Measurements from ENCODE around the gene NAA50. TPM values are rescaled to one million over a fixed set of nuclear protein-coding genes. Genes with fewer than 3 reads are reported as not detected.

NAA50 gene
- total and polyA plus RNA-seq, 8 donors: 15.1 to 159 (median 37.4) TPM

DNA sequence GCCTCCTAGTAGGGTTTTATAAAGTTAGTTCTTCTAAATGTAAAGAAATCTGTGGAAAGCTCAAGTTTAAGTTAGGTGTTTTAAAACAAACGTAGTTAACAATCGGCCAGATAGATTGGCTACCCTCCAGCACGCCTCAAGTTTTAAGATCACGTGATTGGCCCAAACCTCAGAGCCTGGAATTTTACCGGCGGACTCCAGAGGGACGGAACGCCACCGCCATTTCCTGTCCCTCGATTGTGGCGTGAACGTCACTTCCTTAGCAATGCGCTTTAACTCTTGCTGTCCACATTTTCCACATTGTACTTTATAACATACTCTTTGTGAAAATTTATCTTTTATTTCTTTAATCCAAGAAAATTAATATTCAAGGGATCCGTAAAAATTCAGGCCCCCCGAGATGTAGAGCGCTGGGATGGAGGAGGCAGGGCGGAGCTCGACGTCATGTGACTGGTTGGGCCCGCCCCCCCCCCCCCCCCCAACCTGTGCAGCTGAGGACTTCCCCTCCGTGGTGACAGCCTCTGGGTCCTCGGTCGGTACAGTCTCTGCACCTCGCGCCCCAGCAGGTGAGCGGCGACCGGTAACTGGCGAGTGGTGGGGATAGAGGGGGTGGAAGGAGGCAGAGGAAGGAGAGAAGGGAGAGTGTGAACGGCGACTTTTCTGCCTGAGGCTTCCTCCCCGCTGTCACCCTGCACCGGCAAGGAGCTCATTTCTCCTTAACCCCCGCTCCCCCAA lies 666 bp upstream of the NAA50 start, which contains the start of gene ATP6V1A:
ATP6V1A (plus strand) TSS at position 488 of the 735 bp plus-strand sequence. CDS start 31,719 bp downstream, outside the sequence.
- intact Hi-C loops (cut with DNase I; ENCODE audit: low total_unique reads): no loop called here
- H3K36me3 ChIP-seq: no peaks in the 10 kb centered on the region
- peak within 1 kb of the TSS; percentile 96 to 99 (median 99) for H3K27ac ChIP-seq
- TF ChIP-seq POLR2AphosphoS5 (IDR thresholded peaks at IDR 0.05): peak in 2 of 3 donors; percentile 1 to 87
- TF ChIP-seq, protein P1, sequence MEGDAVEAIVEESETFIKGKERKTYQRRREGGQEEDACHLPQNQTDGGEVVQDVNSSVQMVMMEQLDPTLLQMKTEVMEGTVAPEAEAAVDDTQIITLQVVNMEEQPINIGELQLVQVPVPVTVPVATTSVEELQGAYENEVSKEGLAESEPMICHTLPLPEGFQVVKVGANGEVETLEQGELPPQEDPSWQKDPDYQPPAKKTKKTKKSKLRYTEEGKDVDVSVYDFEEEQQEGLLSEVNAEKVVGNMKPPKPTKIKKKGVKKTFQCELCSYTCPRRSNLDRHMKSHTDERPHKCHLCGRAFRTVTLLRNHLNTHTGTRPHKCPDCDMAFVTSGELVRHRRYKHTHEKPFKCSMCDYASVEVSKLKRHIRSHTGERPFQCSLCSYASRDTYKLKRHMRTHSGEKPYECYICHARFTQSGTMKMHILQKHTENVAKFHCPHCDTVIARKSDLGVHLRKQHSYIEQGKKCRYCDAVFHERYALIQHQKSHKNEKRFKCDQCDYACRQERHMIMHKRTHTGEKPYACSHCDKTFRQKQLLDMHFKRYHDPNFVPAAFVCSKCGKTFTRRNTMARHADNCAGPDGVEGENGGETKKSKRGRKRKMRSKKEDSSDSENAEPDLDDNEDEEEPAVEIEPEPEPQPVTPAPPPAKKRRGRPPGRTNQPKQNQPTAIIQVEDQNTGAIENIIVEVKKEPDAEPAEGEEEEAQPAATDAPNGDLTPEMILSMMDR (IDR thresholded peaks at IDR 0.05): no peak
- H3K4me1 ChIP-seq: peaks cover 35 to 70% (median 50%) of the 10 kb centered on the region in 4 donors
- H3K9me3 ChIP-seq: no peaks in the 10 kb centered on the region
- DNase-seq: peak; percentile 93 to 98
- H3K27me3 ChIP-seq: no peaks in the 10 kb centered on the region
- WGBS, 5 donors: 0 to 1% (median 0%) methylated on average over 31 to 34 of the region's 34 CpGs
- H3K4me3 ChIP-seq: peak within 1 kb of the TSS; percentile 84 to 96 (median 93)

DNA sequence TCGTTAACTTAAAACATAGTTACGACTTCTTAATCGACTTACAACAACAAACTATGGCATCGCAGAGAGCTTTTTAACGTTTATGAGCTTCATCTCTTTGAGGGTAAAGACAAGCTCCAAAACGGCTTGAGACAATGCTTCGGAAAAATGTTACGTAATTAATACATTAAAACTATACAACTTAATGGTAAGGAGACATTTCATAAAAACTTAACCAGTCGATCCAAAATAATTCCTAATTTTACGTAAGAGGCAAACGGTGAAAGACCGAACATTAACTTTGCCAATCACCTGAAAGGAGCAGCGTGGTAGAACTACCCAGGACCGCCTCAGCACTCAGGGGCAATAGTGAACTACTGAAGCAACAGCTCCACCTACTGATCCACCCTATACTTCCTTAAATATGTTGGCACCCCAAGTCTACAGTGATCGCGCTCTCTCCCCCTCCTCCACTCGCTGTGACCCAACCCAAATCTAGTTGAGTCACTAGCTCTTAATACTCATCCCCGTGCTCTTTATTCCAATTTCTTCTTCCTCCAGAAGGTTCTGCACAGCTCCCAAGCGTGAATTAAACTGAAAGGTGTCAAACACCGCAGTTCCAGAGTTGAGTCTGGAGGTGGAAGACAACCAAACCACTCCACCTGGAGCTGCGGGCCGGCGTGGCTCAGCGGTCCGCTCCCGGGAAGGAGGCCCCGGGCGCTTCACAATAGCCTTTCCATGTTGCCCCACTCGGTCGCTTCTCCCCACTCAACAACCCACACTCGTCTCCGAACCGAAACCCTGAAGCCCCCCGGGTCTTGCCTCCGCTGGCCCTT lies 901 bp downstream of the NAA50 start:
- DNase-seq: peak; percentile 70 to 96
- H3K27me3 ChIP-seq: no peaks in the 10 kb centered on the region
- peaks cover 36 to 75% (median 56%) of the 10 kb centered on the region in 4 donors for H3K4me1 ChIP-seq
- WGBS, 5 donors: 0 to 1% (median 0%) methylated on average over 32 to 35 of the region's 35 CpGs
- no peaks in the 10 kb centered on the region for H3K9me3 ChIP-seq
- intact Hi-C loops (cut with DNase I; ENCODE audit: low total_unique reads): no loop called here
- peak overlapping the region; percentile 84 to 96 (median 93) for H3K4me3 ChIP-seq
- TF ChIP-seq, protein P1 (IDR thresholded peaks at IDR 0.05): peak in 5 of 7 experiments; percentile 32 to 78 (median 58)
- peak; percentile 18 to 76 (median 41) for TF ChIP-seq POLR2AphosphoS5 (IDR thresholded peaks at IDR 0.05)
- TF ChIP-seq POLR2A (IDR thresholded peaks at IDR 0.05): peak in 1 of 4 donors; percentile 26
- no peak for TF ChIP-seq EP300 (IDR thresholded peaks at IDR 0.05)
- no peaks in the 10 kb centered on the region for H3K36me3 ChIP-seq
- H3K27ac ChIP-seq: peak overlapping the region; percentile 96 to 99 (median 99)

DNA sequence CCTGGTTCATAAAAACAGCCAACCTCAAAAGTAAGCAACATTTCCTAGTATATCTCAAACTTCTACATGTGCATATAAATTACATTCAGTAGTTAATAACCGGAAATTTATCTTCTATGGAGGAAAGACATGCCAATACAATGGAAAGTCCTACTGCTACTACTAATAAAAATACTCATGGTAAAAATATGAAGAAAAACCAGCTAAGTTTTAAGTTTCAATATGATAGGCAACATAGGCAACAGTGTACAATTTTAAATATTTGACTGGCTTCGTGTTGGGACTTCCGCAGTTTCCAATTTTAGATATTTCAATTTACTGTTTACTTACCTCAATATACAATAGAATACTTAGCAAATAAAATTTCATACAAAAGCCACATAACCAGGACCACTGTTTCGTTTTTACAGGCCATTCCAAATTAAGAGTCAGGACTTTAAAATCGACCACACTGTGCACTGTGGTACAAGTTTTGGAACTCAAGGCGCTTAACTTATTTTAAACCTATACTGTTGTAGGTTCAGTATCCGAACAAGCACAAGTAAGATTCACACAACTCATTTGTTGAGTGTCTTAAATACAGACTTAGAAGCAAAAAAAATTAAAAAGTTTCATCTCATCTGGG lies 2.9 kb downstream of the NAA50 start:
- intact Hi-C loops (cut with DNase I; ENCODE audit: low total_unique reads): no loop called here
- H3K4me1 ChIP-seq: peaks cover 28 to 68% (median 51%) of the 10 kb centered on the region in 4 donors
- 29 to 46% (median 40%) methylated on average over 7 of the region's 7 CpGs for WGBS, 5 donors

More for the DNA sequence above, 2.9 kb downstream of the NAA50 start:
- Histone ChIP-seq H3K36me3 (no peaks in the 10 kb centered on the region), H3K4me3 (peak overlapping the region in 1 of 4 donors; percentile 96), H3K27me3 (no peaks in the 10 kb centered on the region), H3K27ac (peak overlapping the region in 2 of 5 donors; percentile 7 to 39), H3K9me3 (no peaks in the 10 kb centered on the region)
- no peak for TF ChIP-seq POLR2AphosphoS5 (IDR thresholded peaks at IDR 0.05)
- TF ChIP-seq, protein P1 (IDR thresholded peaks at IDR 0.05): no peak
- no peak for TF ChIP-seq POLR2A (IDR thresholded peaks at IDR 0.05)
- no peak for TF ChIP-seq EP300 (IDR thresholded peaks at IDR 0.05)
- DNase-seq: no peak

All from stomach (tissue), 9 donors.